NCI-H82 treated with DMSO at 0.1 percent for 48 hours (cell line): ENCODE measurements around the gene DYNLL2.
"Not testable (repeated sequence)": the region's sequence is repeated elsewhere in the genome, so short reads cannot be mapped to it uniquely, and the experiment has no call there.

Experiments
- DNase-seq: peaks from one replicate; lab custom pipeline; 2025; ENCODE audit not compliant: unreplicated experiment; lab: John Stamatoyannopoulos, UW

Gene DYNLL2

DNA sequence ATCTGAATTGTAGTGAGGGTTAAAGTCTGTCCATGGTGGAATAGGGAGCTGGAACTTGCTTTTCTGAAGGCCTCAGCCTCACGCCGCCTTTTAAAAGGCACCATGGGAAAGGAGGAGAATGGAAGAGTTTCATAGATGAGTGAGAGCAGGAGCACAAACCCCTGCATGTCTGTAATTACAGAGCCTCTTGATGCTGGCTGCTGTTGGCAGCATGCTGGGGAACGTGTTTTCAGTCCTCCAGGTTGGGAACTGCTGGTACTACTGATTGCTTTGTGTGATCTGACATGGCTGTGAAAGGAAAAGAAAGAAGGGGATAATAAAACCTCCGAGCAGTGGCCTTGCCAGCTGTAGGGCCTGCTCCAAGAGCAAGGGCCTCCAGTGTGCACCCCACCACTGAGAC lies 16.8 kb upstream of the DYNLL2 start:
- DNase-seq: no peak

- no peak for DNase-seq
These were observed 10.4 kb upstream of the DYNLL2 start for GRCh38 chr17:58072862-58073261.

GRCh38 chr17:58073266-58073665 lies 10.0 kb upstream of the DYNLL2 start:
- not testable (repeated sequence) for DNase-seq

GRCh38 chr17:58074406-58074805 lies 8.8 kb upstream of the DYNLL2 start:
- DNase-seq: not testable (repeated sequence)

- no peak for DNase-seq
These were observed 3.8 kb upstream of the DYNLL2 start for GRCh38 chr17:58079300-58080033.

DNA sequence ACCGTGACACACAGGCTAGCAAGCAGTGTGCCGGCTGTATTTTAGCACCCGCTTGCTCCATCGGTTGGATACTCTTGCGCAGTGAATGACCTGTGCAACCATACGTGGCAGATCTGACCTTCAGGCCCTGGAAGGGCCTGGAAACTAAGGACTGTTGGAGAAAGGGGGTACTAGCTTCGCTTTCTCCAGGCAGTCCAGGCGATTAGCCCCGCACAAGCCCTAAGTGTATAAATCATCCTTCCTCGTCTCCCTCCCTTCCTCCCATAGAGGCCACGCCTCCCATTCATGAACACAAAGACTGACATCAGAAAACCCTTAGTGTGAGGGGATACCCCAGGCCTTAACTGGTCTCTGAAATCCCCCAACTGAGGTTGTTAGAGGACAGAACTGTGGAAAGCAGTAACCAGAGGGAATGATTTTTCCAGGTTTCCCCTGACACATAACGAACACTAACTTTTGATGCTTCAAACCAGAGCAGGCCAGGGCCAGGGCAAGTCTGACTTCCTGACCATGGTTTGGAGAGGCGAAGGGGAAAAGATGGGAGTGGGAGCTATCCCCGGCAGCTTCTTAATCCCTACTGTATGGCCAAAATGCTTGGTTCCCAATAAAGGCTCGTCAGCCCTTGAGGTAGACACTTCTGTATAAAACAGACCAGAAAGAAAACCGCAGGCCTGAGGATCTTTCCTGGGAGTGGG lies 1.4 kb upstream of the DYNLL2 start:
- peak; percentile 52 for DNase-seq

- DNase-seq: no peak
These were observed 814 bp upstream of the DYNLL2 start for GRCh38 chr17:58082341-58082869.

DNA sequence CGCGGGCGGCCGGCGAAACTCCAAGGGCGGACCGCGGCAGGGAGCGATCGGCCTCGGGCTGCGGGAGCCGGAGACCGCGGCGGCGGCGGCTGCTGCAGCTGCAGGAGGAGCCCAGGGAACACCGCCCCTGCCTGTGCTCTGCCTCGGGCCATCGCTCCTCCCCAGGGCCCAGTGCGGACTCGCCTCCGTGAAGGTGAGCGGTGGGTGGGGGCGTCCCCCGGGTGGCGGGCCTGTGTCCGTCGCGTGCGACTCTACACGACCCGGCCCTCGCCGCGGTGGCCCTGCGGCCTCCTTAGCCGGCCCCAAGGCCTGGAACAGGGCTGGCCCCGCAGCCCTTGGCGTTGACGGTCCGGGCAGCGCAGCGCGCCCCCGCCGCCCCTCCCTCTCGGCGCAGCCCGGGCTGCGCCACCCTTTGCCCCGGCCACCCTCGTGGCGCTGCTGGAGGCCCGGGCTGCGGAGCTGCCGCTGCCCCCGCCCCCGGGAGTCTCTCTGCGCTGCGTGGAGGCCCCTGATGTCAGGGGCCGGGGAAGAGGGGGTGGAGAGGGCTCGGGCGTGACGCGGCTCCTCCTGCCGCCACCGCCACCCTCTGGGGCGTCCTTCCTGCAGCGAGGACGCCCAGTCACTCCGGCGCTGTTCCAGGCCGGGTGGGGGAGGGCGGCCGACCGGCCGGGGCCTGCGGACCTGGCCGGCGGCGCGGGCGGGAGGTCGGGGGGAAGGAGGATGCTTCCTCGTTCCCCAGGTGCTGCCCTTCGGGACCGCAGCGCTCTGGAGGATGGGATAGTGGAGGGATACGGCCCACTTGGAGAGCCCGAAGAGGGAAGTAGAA lies 485 bp downstream of the DYNLL2 start:
- no peak for DNase-seq

DNA sequence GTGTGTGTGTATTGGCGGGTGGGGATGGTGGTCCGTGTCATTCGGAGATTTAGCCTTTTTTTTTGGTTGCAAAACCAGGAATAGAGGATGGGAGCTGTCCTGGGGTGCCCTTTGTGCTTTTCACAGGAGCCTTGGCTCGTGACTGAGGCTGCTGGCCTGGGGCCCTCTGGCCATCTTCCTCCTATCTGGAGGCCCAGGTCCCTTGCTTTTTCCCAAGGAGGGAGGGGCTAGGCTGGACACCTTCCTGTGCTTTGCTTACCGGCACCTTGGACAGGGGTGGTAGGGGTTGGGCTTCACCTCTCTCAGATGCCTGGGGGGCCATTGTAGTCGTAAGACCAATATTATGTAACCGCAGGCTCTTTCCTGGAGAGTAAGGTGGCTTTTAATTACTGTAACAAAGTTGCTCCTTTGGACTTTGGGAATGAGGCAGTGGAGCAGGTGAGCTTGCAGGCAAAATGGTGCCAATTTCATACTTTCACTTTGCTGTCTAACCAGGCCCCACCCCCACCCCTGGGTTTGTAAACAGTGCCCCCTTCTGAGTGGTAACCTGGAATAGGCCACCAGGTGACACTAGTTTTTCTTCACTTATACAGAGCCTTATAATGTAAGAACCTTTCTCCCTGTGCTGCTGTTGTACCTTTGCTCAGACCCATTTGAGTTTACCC lies 1.2 kb downstream of the DYNLL2 start:
- DNase-seq: no peak

GRCh38 chr17:58085039-58085715 lies 2.0 kb downstream of the DYNLL2 start:
- no peak for DNase-seq

GRCh38 chr17:58086953-58087352 lies 3.7 kb downstream of the DYNLL2 start:
- no peak for DNase-seq

GRCh38 chr17:58088624-58089023 lies 5.4 kb downstream of the DYNLL2 start:
- DNase-seq: no peak

- DNase-seq: no peak
These were observed 5.9 kb downstream of the DYNLL2 start for GRCh38 chr17:58089111-58089510.

DNA sequence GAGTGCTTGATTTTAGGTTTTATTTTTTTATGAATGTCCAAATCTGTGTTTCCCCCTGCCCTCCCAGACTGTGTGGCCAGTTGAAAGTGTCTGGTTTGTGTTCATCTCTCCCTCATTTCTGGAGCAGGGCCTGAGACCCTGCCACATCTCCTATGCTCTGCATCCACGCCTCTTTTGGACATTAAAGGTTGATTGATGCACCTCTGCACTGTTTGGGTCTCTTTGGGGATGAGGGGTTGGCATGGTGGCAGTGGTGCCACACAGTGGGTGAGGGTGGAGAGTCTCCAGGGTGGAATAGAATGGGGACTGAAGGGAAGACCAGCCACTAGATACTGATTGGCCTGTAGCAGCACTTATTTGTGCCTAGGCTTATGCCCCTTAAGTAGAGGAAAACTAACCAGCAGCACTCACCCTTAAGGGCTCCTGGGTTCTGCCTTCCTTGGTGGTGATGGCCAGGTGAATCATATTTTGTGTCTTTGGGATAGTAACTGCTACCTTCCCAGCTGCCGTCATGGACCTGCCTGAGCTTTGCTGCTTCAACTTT lies 7.9 kb downstream of the DYNLL2 start:
- no peak for DNase-seq

- DNase-seq: no peak
These were observed 9.0 kb downstream of the DYNLL2 start for GRCh38 chr17:58092101-58092796.

GRCh38 chr17:58092797-58093385 lies 9.7 kb downstream of the DYNLL2 start:
- DNase-seq: no peak

- no peak for DNase-seq
These were observed 10.9 kb downstream of the DYNLL2 start for GRCh38 chr17:58094118-58094517.

DNA sequence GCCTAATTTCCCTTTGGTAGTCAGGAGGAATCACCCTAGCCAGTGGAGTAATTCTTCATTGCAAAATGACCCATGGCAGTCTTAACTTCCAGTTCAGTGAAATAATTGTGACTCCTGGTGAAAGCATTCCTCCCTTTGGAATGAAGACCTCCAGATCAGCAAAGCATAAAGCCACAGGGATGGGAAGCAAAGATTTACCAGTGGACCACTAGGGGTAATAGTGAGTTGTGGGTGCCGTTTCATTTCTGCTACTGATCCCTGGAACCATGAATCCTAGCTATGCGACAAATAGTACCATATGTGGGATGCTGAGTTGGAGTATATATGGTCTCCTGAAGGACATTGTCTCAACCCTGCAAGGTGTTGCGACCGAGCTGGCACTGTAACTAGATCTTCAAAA lies 13.7 kb downstream of the DYNLL2 start:
- no peak for DNase-seq

DNA sequence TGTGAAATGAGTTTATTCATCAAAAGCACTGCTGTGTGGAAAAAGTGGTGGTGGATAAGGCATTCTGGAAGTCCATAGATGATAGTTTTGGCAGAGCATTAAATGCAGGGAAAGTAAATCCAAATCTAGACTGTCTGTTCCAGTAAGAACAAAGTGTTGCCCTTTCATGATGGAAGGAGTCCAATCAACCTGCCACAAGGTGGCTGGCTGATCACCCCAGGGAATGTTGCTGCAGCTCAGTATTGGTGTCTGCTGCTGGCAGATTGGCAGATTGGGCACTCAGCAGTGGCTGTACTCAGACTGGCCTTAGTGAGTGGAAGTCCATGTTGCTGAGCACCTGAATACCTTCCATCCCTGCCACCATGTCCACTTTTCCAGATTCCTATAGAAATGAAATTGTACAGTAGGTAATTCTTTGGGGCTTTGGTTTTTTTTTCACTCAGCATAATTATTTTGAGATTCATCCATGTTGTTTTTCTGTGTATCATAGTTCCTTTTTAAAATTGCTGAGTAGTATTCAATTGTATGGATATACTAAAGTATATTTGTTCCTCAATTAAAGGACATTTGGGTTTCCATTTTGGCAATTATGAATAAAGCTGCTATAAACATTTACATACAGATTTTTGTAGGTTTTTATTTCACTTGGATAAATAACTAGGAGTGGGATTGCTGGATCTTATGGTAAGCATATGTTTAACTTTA lies 14.3 kb downstream of the DYNLL2 start:
- DNase-seq: no peak
